Bone marrow (tissue), 2 donors: ENCODE data around the gene DCC.

Experiments used
- DNase-seq, 2 donors: peaks; one replicate each; lab custom pipeline; 2025; lab: John Stamatoyannopoulos, UW

The DCC gene

DNA sequence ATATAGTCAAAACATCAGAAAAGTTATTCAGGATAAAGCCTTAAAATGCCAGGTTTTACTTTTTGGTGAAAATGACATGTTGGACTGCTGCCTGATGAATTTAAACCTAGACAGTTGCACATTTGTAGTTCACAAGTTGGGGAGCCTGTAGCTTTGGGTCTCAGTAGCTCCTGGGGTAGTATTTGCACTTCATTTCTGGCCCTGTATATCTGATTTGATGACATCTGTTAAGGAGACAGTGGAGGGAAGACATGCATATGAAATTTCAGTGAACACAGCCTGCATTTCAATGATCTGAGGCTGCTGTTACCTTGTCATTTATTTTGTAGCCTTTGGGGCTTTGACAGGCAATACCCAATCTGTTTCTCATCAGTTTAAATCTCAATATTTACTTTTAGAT, 156.4 kb downstream of the DCC start:
- no peak for DNase-seq

DNA sequence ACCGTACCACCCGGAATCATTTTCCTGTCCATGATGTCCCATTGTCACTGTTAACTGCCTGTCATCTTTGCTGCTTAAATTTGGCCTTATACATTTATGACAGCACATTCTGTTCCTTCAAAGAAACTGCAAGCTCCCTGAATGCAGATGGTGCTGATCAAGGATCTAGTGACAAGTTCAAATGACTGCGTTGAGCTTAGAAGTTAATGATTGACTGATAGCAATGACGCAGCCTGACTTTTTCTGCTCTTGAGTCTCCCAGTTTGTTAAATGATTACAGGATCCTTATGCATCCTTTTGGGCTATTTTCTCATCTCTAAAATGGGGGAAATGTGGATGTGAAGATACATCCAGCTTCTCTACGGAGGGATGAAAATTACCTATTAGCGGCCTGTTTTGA, 159.0 kb downstream of the DCC start:
- DNase-seq = no peak

DNA sequence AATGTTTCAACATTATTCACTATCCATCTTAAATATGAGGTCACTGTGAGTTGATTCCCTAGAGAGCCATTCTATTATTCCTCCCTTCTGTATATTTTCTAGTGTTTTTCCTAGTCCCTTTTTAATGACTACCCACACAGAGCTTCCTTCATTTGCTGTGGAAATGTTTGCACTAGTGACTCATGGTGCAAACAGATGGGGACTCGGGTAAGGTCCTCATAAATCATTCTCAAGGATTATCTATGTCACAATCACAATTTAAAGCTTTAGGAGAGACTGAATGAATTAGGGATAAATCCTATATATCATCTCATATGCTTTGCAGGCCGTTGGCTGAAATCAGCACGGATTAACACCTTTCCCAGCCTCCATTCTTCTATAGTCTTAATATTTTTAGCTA, 159.6 kb downstream of the DCC start:
- DNase-seq = no peak

DNA sequence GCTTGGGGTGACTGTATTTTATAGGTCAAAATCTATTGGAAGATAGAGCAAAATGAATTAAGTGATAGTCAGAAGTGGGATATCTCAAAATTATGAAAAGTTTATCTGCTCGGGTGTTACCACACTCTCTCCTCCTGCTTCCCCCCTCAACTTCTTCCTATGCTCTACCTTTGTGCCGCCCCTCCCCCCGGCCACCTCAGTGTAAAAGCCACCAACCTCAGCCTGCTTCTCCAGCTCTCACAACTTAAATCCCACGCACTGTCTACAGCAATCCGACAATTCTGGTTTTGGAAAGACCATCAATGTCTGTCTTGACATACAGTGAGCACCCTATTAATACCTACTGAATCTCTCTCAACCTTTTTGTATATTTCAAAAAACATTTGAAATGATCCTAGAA, 164.6 kb downstream of the DCC start:
- no peak for DNase-seq

DNA sequence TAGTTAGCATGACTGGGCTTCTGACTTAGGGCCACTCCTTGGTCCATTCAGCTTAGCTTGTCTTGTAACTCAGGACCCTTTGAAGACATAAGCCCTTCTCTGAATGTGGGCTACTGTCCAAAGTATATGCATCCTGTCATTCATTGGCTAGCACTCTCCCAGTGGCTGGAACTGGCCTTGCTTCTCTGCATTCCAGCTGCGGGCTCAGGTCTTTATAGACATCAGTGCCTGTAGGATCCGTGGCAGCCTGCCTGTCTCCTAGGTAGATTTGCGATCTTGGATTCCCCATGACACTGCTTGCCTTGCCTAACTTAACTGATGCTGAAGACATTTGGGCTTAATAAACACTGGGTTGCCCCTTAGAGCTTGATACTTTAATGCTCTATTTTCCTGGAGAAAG, 170.1 kb downstream of the DCC start:
- DNase-seq = no peak

DNA sequence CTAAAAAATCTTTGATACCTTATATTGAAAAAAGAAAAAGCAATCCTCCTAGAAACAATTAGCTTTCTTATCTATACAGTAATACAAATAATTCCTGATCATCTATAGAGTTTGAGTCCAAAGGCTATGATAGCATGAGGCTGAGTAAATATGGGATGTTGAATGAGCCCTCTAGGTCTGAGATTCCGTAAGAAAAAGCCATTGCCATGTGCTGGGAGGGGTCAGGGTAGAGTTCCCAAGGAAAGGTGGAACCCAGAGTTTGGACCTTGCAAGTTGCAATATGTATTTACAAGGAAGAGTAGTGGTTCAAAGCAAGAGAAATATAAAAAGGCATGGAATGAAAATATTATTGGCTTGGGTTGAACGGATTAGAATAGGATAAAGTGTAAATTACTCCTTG, 178.1 kb downstream of the DCC start:
- no peak for DNase-seq

DNA sequence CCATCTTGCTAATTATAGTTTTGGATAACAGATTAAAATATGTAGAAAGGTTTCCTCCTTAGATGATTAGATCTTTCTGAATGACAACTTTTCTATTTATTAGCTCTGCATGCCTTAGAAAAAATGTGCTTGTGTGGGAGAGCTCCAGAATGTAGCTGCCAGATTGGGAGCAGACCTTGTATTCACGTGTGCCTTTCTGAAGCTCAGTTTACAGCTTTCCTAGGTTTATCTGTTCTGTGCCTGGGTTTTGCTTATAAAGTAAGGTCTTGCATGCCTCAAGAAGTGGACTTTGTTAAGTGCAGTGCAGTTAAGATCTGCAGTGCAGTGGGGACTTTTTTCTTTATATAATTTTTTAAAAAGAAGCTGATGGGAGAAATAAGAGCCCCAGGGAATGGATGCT, 179.0 kb downstream of the DCC start:
- DNase-seq = no peak

DNA sequence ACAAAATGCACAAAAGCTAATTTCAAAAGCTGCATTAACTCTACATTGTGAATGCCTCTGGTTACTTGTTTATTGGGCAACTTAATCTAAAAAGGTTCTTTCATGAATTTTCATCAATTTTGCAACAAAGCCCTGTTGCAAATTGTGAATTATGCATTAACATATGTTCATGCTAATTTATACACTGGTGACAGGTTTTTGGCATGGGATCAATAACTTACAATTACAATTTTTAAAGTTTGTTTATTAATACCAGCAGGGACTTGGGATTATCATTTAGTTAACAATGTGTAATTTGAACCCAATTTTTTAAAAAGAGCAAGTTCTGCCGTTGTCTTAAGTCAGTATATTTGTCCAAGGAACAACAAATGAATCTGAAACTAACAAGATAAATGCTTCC, 183.6 kb downstream of the DCC start:
- DNase-seq = no peak

DNA sequence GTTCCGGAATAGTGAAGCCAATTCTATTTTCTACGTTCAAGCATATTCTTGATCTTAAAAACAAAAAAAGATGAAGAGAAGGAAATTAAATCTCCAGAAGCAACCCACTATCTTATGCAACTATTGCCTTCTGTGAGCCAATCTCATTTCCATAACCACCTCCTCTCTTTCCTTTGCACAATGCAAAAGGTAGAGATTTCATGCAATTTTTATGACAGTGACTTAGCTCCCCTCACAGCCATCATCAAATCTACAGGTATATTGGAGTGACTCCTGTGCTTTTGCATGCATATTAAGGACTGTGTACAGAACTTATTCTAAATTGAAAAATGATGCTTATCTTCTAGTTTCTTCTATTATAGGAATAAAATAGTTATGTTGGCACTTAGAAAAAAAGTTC, 191.8 kb downstream of the DCC start:
- no peak for DNase-seq

DNA sequence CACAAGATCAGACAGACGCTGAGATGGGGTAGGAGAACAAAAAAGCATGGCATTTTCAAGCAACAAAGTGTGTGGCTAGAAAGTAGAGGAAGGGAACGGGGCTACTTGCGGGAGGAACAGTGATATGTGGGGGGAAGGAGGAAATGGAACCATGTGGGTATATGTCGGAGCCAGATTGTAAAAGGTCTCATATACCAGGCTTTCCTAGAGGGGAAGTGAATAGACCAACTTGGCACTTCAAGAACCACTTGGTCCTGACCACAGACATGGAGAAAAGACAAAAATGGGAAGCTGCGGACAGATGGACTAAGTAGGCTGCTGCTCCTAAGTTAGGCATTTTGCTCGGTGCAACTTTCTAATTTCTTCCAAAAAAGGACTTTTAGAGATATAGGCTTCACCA, 196.0 kb downstream of the DCC start:
- DNase-seq = no peak

DNA sequence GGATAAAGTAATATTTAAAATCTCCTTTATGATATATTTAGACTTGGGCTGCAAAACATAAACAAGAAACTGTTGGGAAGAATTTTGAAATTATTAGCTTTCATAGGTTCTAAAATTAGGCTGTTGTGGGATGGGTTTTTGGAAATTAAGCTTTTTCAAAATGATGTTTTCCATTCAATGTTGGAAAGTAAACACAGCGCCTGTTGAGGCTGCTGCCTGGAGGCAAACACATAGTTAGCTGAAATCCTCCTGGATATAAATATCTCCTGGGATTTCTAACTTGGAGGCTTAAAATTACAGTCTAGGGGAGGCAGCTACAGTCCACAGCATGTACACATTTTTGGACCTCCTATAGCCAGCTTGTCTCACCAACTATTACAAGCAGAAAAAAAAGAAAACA, 197.3 kb downstream of the DCC start:
- no peak for DNase-seq

DNA sequence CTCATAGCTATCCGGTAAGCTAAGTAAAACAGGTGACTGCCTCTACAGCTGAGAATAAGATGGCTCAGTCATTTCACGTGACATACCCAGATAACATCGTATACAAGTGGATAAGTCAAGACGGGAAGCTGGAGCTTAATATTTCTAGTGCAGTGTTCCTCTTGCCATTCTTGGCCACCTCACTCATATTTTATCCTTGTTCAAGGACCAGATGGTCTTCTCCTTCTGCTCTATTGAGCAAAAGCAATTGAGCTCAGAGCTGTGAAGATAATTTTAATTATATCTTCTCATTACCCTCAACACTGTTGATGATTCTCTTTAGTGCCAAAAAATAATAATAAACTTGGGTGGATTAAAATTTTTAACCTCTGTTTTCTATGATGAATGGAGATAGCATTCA, 201.1 kb downstream of the DCC start:
- DNase-seq = no peak

DNA sequence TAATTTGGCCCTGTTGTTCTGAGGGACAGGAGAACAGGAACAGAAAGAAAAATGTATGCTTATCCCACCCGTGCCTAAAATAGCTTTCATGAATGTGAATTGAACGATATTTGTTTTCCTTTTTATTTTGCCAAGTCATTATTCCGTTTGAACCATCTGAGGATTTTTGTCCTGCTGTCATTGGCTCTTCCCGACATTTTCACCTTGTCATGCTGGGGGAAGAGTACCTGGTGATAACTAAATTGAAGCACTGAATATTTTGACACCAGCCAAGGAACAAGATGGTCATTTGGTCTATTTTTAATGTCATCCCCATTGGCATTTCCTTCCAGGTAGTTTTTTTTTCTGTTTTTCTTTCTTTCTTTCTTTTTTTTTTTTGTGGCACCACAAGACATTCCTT, 204.1 kb downstream of the DCC start:
- no peak for DNase-seq

DNA sequence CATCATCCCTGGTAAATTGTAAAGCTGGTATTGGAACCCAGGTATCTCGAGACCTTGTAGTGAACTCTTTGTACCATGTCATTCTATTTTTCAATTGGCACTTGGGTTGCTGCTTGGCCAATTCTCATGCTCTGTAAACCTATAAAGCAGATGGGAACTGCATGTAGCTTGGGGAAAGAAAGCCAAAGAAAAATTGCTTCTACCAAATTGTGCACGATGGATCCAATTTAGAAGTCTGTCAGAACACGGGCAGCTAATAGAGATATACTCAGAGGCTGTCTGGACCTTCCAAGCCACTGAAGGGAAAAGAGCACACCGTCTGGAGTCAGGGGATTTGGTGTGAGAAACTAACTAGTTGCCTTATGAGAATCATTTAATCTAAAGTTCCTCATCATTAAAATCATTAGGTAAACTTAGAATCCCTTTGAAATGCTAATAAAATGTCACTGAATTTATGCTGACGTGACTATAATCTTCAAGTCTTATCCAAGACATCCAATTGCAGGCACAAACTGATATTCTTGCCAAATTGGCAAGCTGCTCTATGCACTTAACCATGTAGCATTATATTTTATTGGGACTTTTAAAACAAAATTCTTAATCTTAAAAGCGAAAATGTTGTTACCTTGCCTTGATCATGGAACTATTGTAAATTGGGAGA, 206.8 kb downstream of the DCC start:
- no peak for DNase-seq

DNA sequence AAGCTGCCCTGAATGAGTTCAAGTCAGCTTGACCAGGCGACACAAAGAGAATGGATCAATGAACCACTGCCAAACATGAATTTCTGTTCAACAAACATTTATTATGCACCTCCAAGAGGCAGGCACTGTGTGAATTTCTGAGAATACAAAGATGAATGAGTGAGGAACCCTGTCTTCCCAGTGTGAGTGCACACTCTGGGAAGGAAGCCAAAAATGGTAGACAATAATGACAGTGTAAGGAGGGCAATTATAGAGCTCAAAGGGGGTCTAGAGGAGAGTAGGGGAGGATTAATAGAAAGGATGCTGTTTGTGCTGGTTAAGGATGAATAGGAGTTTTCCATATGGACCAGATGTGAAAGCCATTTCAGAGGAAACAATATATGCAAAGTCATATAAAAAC, 213.4 kb downstream of the DCC start:
- DNase-seq = no peak

DNA sequence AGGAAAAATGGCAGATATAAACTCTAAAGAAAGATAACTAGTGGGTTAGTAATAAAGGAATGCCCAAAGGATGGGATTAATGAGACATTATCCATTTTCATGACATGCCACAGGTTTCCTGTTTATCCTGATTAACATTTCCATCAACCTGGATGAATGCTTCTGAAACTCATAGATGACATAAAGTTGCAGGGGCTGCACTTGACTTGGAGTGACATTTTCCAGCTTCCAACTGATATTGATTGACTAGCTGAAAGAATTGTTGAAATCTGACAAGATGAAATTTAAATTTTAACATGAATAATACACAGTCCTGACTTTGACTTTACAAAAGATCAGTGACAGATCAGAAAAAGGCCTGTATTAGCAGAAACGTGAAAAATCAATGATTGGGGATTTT, 214.2 kb downstream of the DCC start:
- no peak for DNase-seq

DNA sequence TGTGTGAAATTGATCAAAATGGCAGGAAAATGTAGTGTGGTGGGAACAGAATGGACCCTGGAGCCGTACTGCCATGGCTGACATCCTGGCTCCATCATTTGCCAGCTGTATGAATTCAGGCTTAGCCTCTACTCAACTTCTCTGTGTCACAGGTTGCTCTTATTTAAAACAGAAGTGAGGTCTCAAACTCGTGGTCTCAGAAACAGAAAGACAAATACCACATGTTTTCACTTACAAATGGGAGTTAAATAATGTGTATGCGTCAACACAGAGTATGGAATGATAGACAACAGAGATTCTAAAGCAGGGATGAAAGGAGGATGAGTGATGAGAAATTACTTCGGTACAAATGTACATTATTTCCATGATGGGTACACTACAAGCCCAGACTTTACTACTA, 227.4 kb downstream of the DCC start:
- no peak for DNase-seq

DNA sequence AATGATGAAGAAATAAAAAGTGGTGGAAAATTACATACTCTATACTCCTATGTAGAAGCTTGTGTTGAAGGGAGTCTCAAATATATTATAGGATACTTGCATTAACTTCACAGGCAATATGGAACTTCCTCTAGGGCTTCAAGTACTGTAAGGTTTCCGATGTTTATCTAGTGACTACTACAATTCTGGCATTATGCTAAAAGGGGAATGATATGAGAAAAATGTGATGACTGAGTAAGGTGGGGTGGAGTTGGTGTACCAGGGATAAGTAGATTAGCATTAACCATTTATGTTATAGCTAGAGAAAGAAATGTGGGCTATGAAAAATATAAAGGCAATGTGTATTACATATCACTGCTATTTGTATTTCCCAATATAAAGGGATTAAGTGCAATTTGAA, 229.5 kb downstream of the DCC start:
- no peak for DNase-seq

DNA sequence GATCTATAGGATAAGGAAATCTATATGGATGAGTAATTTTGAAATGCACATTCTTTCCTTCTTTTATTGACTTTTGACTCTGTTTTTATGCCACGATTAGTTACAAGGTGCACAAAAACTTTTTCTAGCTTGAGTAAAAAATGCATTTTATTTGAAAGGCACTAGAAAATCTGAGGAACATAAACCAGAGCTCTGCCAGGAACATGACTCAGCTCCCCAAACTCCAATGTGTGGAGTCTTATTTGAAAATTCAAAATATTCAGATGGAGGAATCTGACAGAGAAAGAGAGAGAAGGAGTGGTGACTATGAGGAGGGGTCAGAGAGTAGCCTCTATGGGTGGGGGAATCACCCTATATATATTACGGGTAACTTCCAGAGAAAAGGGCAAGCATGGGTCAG, 231.0 kb downstream of the DCC start:
- no peak for DNase-seq

DNA sequence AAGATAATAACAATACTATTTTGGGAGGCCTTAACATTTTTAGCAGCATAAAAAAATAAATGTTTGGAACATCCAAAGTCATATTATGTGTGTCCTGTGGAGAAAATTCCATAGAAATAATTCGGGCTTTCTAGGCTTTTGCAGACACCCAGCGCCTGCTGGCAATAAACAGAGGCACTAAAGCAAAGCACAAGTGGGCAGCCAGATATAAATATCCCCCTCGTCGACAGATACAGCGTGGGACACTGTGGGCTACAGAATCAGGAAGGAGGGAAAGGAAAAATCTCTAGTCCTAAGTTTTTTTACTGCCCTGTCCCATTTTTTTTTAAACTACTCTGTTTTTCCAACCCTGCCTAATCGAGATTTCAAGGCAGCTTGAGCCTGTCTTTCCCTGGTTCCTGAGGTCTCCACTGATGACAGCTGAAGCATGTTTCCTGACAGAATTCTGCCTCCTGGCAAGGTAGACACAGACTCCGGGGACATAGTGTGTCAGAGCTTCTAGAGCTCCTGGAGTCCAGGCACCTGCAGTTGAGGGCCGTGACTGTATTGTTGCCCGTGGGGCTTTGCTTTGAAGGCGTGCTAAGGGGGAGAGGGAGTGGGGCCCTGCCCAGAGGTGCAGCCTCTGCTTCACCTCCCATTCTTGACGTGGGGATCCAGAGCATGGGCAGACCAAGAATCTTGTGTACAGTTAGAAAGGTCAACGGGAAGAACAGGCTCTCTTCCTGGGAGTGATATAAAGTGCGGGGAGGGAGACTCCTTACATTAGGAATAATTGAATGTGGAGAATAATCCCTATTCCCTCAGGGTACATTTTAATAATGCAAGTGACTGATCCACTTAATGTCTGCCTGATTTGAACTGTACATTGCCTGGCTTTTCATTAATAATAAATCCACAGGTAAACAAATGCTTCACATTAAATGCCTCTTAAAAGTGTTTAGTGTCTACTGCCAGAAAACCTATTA, 232.3 kb downstream of the DCC start:
- no peak for DNase-seq

DNA sequence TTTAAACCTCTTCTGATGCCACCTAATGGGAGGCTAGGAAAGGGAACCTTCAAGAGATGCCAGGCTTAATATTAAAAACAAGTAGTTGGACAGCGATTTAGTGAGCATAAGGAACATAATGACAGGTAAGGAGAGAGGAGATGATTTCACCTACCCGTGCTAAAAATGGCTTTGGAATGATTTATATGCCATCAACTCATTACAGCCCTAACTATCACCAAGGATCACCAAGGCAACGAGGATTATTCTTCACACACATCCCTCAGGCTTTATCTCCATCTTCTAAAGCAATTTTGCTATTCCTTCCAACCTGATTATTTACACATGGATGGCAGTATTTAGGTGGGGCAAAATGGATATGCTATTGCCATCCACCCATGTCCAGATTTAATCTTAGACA, 237.8 kb downstream of the DCC start:
- DNase-seq = no peak

DNA sequence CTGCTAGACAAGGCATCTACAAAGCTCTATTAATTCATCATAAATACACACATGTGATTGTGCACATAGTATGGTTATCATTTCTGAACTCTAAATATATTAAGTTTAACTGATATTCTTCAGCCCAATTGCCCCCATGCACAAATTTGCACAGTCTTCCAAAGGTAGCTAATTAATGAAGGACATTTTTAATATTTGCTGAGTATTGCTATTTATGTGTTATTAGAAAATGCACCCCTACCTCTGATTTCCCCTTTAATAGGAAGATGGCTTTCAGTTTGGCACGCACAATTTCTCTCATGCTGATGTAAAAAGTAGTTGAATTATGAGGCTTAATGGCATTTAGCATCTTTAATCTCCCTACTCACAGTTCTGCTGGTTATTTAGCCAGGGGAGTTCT, 242.1 kb downstream of the DCC start:
- DNase-seq = no peak

DNA sequence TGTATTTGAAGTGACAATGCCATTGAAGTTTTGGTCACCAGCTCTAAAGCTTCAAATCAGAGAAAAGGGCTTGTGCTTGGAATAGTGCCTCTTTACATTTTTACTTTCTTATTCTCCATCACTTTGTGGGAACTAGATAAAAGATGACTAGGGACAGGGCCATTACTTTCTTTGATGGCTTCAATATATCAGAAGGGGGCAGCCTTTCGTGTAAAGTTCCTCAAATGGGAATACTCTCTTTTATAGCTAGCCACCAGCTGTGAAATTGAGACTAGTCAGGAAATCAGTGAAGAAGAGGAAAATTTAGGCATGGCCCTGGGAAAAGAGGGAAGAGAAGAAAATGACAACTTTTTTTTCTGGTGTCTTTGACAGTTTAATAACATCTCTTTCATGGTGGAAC, 242.5 kb downstream of the DCC start:
- no peak for DNase-seq

DNA sequence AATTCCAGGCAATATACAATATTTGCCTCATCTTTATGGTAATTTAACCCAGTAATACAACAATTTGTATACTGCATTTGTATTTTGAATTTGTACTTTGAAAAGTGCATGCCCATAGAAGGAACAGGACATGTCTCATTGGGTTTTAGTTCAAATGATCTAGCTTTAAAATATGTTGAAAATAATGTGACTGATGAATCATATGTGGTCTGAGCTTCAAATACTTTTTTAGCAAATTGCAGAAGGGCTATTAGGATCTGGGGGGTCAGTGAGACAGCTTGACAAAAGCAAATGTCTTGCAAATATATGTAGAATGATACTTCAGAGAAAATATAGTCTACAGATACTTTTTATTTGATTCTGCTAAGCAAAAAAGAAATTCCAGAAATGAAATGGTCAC, 248.9 kb downstream of the DCC start:
- DNase-seq = no peak
